GM19463 (cell line): ENCODE measurements around the gene EFCAB6.

Experiments
- ATAC-seq: cut with Tn5 transposase; IDR thresholded peaks from one replicate; pipeline ENCODE4 v1.9.1; 2021; ENCODE audit warnings: mild to moderate bottlenecking, moderate library complexity; ENCODE audit not compliant: unreplicated experiment

Gene EFCAB6

DNA sequence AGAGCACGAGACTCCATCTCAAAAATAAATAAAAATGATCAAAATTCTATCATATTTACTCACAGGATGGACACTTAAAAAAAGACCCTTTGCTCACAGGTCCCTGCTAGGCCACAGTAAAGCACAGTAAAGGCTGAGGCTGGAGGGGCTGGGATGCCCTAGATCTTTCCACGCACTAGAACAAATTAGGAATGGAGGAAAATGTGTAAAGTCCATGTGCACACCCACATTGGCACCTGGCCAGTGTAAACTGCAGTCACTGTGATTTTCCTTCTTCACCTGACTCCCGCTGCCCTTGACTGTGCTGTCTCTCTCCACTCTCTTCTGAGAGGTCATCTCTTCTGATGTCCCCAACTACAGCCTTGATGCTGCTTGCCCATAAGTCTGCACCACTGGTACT is 195.5 kb downstream of the EFCAB6 start:
- no peak for ATAC-seq

DNA sequence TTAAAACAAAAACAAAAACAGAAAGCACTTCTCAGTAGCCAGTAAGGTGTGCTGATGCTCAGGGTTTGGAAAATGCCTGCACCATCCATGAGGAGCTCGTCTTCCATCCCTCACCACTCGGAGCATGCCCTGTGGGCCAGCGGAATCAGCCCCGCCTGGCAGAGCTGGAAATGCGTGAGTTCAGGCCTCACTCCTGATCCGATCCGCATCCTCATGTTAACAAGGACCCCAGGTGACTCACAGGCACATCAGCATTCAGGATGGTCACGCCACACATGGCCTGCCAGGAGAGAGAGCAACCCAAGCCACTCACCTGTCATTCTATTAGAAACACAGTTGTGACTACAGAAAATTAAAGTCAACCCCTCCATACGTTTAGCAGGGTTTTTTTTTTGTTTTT is 211.8 kb downstream of the EFCAB6 start:
- no peak for ATAC-seq

DNA sequence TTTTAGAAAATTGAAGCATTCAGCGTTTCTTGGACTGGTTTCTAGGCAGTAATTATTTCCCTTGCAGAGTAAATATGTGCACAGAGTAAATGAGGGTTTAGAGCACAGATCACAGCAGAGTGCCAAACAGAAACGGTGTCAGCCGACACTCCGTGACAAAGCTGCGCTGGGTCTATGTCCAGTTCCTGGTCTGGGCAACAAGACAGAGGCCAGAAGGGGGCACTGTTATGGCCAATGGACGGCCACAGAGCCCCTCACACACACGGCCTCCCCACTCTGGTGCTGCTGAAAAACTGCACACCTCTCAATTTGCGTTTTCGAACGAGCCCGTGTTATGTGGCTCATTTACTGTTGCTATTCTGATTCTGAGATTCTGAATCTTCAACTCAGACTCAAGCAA is 219.6 kb downstream of the EFCAB6 start:
- no peak for ATAC-seq

DNA sequence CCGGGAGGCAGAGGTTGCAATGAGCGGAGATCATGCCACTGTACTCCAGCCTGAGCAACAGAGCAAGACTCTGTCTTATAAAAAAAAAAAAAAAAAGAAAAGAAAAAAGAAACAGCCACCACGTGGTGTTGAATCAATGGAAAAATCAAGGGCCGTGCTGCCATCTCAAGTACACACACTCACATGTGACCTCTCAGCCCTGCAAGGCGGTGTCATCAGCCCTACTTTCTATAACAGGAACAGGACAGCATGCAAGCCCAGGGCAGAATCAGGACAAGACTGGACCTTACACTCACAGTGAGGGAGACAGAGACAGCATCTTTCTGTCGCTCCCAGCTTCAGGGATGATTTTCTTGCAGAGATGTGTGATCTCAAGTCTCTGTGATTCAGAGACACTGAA is 220.7 kb downstream of the EFCAB6 start:
- no peak for ATAC-seq

DNA sequence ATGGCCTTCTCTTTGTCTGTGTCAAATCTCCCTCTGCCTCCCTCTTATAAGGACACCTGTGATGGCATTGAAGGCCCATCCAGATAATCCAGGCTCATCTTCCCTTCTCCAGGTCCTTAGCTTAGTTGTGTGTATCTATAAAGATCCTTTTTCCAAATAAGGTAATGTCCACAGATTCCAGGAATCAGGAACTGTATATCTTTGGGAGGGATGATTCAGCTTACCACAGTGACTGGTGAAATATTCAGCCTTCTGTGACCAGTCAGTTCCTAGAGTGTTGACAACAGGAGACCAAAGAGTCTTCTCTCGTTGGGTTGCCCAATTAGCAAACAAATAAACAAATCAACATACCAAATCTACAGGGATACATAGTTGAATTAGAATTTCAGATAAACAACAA is 224.5 kb downstream of the EFCAB6 start:
- no peak for ATAC-seq

DNA sequence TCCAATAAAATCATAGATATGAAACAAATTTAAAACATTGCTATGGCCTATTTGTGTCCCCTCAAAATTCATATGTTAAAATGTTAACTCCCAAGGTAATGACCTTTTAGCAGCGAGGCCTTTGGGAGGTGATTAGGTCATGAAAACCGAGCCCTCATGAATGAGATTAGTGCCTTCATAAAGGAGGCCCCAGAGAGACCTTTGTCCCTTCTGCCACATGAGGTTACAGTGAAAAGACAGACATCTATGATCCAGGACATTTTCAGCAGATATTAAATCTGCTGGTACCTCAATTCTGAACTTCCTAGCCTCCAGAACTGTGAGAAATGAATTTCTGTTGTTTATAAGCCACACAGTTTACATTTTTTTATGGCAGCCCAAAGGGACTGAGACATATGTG is 228.6 kb downstream of the EFCAB6 start:
- no peak for ATAC-seq

DNA sequence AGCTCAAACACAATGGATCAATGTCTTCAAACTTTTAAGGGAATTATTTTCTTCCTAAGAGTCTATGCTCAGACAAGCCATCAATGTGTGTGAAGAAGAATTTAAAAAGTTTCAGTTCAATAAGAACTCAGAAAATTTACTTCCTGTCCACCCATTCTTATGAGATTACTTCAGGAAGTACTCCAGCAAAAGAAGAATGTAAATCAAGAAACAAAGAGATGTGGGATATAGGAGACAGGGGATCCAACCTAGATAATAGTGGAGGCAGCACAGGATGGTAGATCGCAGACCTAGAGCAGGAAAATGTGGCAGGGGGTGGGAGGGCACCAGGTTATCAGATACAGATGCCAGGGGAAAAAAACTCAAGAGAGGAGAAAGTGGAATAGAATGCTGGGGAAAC is 229.7 kb downstream of the EFCAB6 start:
- ATAC-seq = no peak

DNA sequence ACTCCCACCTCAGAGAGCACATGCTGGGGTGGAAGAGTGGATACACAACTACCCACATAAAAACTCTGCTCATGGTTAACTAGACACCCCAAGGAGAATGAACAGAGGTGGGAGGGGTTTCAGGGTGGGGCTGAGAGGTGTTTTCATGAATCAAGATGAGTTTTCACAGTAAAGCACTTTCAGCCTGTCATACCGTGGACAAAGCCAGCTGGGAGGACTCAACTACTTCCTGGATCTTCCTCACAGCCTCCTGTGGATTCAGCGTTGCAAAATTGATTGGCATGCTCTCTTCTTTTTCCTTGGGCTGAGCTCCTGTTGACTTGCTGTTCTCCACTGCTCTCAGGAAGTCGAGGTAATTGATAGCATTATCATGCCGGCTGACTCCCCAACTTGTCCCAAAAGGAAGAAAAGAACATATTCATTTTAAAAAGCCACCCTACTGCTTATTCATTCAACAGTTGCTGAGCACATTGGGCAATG is 231.8 kb downstream of the EFCAB6 start:
- ATAC-seq = no peak

DNA sequence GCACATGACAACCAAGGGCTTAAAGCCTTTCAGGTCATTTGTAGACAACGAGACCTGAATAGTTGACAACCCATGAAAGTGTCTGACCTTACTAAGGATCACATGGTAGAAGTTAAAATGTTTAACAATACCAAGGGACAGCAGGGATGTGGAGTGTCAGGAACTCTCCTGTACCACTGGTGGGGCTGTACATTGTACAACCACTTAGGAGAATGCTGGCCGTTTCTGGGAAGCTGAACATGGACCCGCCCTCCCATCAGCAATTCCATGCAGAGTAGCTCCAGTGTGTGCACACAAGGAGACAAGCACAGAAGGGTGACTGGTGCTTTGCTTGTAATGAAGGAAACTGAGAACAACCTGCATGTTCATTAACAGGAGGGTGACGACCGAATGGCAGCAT is 237.4 kb downstream of the EFCAB6 start:
- no peak for ATAC-seq

DNA sequence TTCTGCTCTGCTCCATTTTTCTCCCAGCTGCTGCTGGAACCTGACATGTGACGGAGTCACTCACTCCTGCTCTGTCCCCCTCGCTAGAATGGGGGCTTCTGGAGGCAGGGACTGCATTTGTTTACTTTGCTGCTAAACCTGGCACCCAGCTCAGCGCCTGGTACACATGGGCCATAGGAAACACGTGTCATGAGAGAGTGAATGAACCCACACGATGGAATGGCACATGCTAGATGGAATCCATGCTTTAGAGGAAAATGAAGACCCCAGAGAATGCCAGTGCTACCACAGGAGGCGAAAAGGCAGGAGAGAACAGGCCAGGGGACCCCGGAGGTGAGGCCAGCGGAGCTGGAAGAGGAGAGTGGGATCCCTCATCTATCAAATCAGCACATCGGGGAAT is 239.4 kb downstream of the EFCAB6 start:
- no peak for ATAC-seq

DNA sequence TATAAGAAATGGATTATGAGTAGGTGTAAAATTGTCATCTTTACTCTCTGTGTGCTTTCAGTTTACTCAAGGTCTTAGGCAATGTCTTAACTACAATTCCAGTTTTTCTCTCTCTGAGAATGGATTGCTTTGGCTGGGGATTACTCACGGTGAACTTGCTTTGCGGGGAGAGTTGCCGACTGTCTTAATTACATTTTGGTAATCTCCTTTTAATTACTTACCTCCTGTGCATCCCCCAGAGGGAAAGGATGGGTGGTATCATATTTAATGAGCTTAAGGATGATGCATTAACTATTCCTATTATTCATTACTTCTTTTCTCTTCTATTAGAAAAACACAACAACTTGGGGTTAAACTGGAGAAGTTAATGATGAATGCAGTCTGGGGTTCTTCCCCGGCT is 240.9 kb downstream of the EFCAB6 start:
- no peak for ATAC-seq

DNA sequence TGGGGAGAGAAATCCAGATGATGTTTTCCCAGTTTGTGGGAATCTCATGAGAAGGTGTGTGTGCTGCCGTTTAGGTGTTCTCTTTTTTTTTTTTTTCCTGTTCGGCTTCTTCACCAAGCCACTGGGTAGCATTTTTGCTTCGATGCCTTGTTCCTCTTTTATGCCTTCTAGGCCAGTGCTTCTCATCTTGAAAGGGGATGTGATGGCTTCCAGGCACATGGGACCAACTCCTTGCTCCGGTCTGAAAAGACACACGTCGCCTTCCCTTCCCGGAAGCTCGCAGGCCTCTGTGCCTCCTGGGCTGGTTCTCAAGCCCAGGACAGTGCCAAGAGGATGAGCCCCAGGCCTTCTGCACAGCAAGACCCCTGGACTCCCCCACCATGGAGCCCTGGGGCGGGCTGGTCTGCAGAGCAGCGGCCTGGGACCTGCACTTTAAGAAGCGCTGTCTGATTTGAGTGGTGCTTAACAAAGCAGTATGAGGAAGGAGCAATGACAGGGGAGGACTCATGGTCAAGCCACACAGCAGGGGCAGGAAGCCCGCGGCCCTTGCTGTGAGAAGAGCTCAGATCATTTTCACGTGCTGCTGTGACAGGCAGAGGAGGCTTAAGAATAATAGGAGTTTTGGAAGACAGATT is 241.5 kb downstream of the EFCAB6 start:
- no peak for ATAC-seq

DNA sequence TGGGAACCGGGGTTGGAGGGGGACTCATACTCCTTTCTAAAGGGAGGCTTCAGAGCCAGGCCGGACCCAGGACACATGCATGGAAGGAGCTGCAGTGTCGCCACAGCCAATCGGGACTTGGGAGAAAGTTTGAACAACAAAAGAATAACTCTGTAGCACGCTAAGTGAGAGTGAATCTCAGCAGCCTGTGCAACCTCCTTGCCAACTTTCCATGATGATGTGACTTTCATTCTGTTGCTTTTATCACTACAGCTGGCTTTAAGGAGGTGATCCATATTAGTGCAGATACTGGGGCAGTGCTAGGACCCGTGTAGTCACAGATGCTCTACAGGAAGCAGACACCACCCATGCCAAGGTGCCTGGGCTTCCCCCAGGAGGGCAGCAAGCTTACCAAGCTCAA is 243.0 kb downstream of the EFCAB6 start:
- no peak for ATAC-seq

DNA sequence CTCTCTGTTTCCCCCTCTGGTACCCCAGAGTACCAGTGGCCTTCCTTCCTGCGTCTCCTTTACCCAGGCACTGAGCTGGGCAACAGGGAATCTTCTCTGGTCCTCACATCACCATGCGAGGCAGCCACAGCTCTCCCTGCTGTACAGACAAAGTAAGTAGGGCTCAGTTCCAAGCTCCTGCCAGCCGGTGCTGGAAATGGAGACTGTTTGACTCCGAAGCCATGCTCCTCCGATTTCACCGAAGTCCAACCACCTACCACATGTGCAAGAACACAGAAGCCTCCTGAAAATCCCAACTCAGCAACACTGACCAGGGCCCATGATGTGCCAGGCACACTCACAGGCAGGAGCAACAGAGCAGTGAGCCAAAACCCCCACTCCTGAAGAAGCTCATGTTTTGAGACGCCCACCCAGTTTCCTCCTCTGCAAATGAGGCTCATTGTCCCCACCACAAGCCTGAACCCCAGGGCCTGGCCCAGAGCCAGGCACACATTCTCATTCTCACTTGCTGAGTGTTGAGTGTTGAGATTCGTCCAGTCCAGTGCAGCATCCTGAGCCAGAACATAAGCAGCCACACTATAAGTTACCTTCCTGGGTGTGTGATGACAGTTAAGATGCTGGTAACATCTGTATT is 244.3 kb downstream of the EFCAB6 start:
- ATAC-seq = no peak

DNA sequence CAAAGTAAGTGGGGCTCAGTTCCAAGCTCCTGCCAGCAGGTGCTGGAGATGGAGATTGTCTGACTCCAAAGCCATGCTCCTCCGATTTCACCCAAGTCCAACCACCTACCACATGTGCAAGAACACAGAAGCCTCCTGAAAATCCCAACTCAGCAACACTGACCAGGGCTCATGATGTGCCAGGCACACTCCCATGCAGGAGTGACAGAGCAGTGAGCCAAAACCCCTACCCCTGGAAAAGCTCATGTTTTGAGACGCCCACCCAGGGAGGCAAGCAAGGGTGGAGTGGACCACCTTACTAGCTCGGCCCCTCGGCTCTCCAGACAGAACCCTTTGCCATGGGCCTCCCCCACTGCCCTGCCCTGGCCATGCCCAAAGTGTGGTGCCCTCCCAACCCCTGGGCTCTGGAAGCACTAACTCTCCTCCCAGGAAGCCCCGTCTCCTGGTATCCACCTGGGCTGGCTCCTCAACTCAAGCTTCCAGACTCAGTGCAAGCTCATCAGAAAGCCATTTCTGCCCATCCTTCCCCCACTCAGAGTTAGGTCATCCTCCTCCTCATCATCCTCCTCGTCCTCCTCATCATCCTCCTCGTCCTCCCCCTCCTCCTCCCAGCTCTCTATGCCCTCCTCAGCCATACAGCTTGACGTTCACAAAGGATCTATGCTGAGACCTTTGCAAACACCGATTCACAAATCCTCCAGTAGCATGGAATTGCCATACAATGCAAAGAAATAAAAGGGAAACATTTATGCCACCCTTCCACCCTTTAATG is 245.4 kb downstream of the EFCAB6 start:
- no peak for ATAC-seq

DNA sequence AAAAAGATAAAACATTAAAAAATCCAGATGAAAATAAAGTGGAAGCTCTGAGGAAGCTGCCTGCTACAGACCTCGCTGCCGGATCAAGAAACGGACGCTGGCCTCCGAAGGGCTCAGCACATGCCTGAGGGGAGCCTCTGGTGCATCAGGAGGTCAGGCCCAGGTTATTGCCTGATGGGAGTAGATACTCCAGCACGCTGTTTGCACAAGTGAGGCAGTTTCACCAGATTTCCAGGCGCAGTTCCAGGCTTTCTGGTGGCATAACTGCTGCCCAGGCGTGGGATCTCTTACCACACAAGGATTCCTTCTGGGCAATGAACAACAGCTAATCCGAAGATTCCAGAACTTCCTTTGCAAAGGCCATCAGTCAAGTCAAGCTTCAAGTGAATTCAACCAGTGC is 246.1 kb downstream of the EFCAB6 start:
- no peak for ATAC-seq

DNA sequence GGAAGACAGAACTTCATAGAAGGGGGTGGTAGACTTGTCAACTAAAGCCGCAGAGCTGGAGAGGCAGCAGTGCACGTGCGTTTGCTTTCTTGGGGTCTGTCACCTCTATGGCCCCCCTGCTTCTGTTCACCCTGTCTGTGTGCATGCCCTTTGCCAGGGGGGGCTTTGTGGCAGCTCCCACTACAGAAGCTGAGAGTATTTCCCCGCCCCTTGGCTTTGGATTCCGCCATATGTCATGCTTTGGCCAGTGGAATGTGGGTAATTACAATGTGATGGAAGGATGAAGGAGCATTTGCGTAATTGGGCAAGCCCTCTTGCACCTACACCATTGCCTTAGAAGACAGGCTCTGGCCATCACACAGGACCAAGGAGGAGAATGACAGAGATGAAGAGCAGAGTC is 247.2 kb downstream of the EFCAB6 start:
- ATAC-seq = no peak

DNA sequence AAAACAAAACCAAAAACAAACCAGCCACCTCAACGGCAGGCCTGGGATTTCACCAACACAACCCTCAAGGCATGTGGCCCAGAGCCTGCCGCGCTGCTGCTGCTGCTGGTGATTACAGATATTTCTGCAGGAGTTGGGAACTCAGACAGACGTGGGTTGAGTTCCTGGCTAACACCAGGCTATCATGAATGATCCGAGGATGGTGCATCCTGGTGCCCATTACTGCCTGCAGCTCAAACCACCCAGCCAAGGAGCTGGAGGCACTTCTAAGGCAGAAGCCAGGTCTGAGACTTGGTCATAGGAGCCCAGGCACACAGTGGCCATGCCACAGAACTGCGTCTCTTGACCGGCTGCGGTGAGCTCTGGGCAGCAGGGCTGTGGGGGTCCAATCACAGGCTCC is 248.5 kb downstream of the EFCAB6 start:
- no peak for ATAC-seq

DNA sequence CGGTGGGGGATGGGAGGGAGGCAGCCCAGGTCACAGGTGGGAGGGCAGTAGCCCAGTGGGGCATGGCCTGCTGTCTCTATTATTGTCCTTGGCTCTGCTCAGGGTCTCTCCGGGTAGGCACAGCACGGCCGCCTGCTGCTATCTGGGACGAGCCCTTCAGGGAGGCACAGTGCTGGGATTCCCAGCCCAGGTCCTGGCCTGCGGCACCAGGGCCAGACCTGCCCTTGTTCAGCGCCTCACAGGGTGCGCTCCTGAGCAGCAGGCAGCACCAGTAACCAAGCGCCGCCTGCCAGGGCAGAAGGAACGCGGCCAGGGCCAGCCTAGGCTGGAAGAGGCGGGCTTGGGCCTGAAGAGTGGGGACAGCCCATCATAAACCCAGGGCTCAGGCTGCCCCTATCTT is 249.3 kb downstream of the EFCAB6 start:
- ATAC-seq = no peak

DNA sequence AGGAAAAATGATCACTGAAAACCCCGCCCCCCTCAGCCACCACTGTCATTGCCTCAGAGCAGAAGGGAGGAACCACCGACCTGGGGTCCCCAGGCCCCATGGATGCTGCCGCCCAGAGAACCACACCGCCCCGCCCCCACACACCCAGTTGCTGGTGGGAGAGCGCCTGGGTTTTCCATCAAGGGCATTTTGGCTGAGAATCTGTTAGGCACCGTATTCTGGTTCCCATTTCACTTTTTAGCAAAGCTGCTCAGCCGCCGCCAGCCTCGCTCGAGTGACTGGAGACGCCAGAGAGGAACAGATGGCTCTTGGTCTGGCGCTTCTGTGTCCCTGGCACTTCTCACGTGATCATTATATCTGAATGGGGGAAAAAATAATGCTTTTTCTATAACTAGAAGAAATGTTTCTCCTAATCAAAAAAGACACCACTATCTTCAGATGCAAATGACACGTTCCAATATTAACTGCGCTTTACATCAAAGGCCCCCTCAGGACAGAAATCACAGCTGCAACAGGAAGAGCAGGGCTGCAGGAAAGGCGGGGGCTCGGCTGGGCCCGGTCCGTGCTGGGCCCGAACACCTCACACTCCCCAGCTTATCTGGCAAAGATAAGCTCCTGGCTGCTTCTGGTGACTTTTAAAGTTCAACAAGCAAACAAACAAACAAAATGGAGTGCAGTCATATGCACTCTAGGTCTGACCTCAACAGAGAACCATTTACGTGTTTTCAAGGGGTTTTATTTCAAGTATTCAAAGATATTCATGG is 250.5 kb downstream of the EFCAB6 start:
- no peak for ATAC-seq

DNA sequence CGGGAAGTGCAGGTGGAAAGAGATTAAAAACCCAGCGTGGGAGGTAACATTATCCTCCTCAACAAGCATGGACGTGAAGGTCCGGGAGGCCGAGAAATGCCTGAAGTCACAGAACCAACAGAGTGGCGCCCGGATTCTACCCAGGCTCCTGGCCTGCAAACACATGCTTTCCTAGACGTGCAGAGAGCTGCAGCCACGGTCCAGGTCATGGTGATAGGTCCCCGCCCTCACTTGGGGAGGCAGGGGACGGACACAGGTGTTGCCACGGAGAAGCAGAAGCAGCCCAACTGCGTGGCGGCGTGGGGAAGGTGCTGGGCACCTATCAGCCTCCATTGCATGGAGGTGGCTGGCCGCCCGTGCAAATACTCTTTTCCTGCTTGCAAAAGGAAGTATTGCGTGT is 251.5 kb downstream of the EFCAB6 start:
- no peak for ATAC-seq
